A549 (cell line): Measurements from ENCODE around the gene ATP9A. TPM values are rescaled to one million over a fixed set of nuclear protein-coding genes. Genes with fewer than 3 reads are reported as not detected.

ENCODE experiments used
- ATAC-seq, 2 experiments: fragments of 200-7000 bp in 1 of 2; fragments of >200 bp in 1 of 2; cut with Nextera tagmentation in 1 of 2; cut with Tn5 transposase in 1 of 2; 3 replicates each; pipeline versions ENCODE4 v1.8.0 to v1.9.1; 2018 to 2020; ENCODE audit warnings: mild to moderate bottlenecking in 1 of 2, moderate library complexity in 1 of 2
- CTCF ChIA-PET: fragments of 300-600 bp; sonication (Branson Sonifier 250); formaldehyde crosslinking; extraction: SDS; loops from one replicate; lab custom pipeline; 2021; ENCODE audit warnings: antibody characterized with exemption, inconsistent platforms; lab: Yijun Ruan, JAX
- POLR2A ChIA-PET: fragments of 350-600 bp; formaldehyde crosslinking; extraction: SDS; loops from one replicate; lab custom pipeline; 2021; ENCODE audit warnings: antibody characterized with exemption, inconsistent platforms; lab: Yijun Ruan, JAX
- DNase-seq, 2 experiments: peaks; one replicate each; pipeline versions ENCODE4 v3.0.0 to v3.0.0-alpha.2; 2011 to 2016; ENCODE audit warnings: low read depth in 1 of 2, low spot score in 1 of 2
- FAIRE-seq: peaks from 2 replicates; lab custom pipeline; 2011; peaks lifted over from hg19 to GRCh38; lab: Jason Lieb, UNC
- H3K27ac ChIP-seq, 2 experiments: fragments of >200 bp; sonication (Bioruptor Twin); formaldehyde crosslinking; 3 replicates each; pipeline ENCODE4 v1.5.1; 2016 to 2017
- H3K4me1 ChIP-seq: fragments of >200 bp; sonication (Bioruptor Twin); formaldehyde crosslinking; 3 replicates; pipeline ENCODE4 v1.6.1; 2016
- H3K4me2 ChIP-seq: fragments of >200 bp; sonication (Bioruptor Twin); formaldehyde crosslinking; 3 replicates; pipeline ENCODE4 v1.6.1; 2016
- H3K4me3 ChIP-seq: fragments of >200 bp; sonication (Bioruptor Twin); formaldehyde crosslinking; 3 replicates; pipeline ENCODE4 v1.5.1; 2016
- H3K9me3 ChIP-seq: fragments of >200 bp; sonication (Bioruptor Twin); formaldehyde crosslinking; 3 replicates; pipeline ENCODE4 v1.6.1; 2016
- CBX2 ChIP-seq: fragments of 200-600 bp; sonication (generic); IDR thresholded peaks from 2 replicates; pipeline ENCODE4 v1.6.1; 2016; ENCODE audit warnings: low read depth, mild to moderate bottlenecking, borderline replicate concordance
- CBX8 ChIP-seq: fragments of 200-600 bp; sonication (generic); IDR thresholded peaks from 2 replicates; pipeline ENCODE4 v1.6.1; 2016
- CEBPB ChIP-seq, 2 experiments: fragments of >200 bp in 1 of 2; sonication (Bioruptor Twin) in 1 of 2; formaldehyde crosslinking in 1 of 2; IDR thresholded peaks; 2 replicates each; pipeline ENCODE4 v1.6.1; 2012 to 2016
- E2F6 ChIP-seq: IDR thresholded peaks from 2 replicates; pipeline ENCODE4 v1.6.1; 2012; ENCODE audit warnings: low read depth, borderline replicate concordance
- EHF ChIP-seq: fragments of 250-450 bp; sonication (Bioruptor Pico); IDR thresholded peaks from 2 replicates; pipeline ENCODE4 v1.5.0; 2020; ENCODE audit warnings: mild to moderate bottlenecking
- ELK1 ChIP-seq: fragments of 150-350 bp; IDR thresholded peaks from 2 replicates; pipeline ENCODE4 v1.6.1; 2014; ENCODE audit warnings: low read depth, mild to moderate bottlenecking, low read length
- EP300 ChIP-seq, 2 experiments: fragments of >200 bp; sonication (Bioruptor Twin); formaldehyde crosslinking; IDR thresholded peaks; 2 replicates in 1 of 2; 3 replicates in 1 of 2; pipeline ENCODE4 v1.6.1; 2016 to 2017
- FOSB ChIP-seq: fragments of 250-450 bp; sonication (Bioruptor Pico); IDR thresholded peaks from 2 replicates; pipeline ENCODE4 v1.5.0; 2020; ENCODE audit warnings: mild to moderate bottlenecking, moderate library complexity
- FOSL2 ChIP-seq, 2 experiments: fragments of 450-650 bp in 1 of 2; fragments of >200 bp in 1 of 2; sonication (Bioruptor Twin) in 1 of 2; formaldehyde crosslinking; IDR thresholded peaks; 2 replicates each; pipeline versions ENCODE4 v1.5.0 to v1.6.1; 2016 to 2020; ENCODE audit warnings: mild to moderate bottlenecking in 1 of 2, moderate library complexity in 1 of 2
- GATA3 ChIP-seq: IDR thresholded peaks from 2 replicates; pipeline ENCODE4 v1.6.1; 2012; ENCODE audit warnings: borderline replicate concordance
- HES2 ChIP-seq: fragments of >200 bp; sonication (Bioruptor Twin); formaldehyde crosslinking; IDR thresholded peaks from 2 replicates; pipeline ENCODE4 v1.6.1; 2016
- HMGXB4 ChIP-seq: fragments of 250-450 bp; sonication (Bioruptor Pico); IDR thresholded peaks from 2 replicates; pipeline ENCODE4 v1.5.0; 2021; ENCODE audit warnings: mild to moderate bottlenecking, moderate library complexity, borderline replicate concordance
- JUNB ChIP-seq: fragments of >200 bp; sonication (Bioruptor Twin); formaldehyde crosslinking; IDR thresholded peaks from 2 replicates; pipeline ENCODE4 v1.6.1; 2016
- KDM1A ChIP-seq: fragments of 200-600 bp; sonication (generic); IDR thresholded peaks from 2 replicates; pipeline ENCODE4 v1.6.1; 2016; ENCODE audit warnings: low read depth, mild to moderate bottlenecking
- MAFK ChIP-seq: fragments of 450-650 bp; IDR thresholded peaks from 2 replicates; pipeline ENCODE4 v1.6.1; 2014; ENCODE audit not compliant: partially characterized antibody
- MAX ChIP-seq: IDR thresholded peaks from 2 replicates; pipeline ENCODE4 v1.6.1; 2012
- MYC ChIP-seq: IDR thresholded peaks from 2 replicates; pipeline ENCODE4 v1.6.1; 2012; ENCODE audit warnings: mild to moderate bottlenecking, inconsistent platforms, low read length, improper control_type of control experiment, borderline replicate concordance
- NPAS2 ChIP-seq: fragments of 250-450 bp; sonication (Bioruptor Pico); IDR thresholded peaks from 2 replicates; pipeline ENCODE4 v1.8.0; 2022; ENCODE audit warnings: mild to moderate bottlenecking, moderate library complexity, borderline replicate concordance
- NR3C1 ChIP-seq: fragments of >200 bp; sonication (Bioruptor Twin); formaldehyde crosslinking; IDR thresholded peaks from 3 replicates; pipeline ENCODE4 v1.6.1; 2017
- RAD21 ChIP-seq, 2 experiments: fragments of >200 bp in 1 of 2; sonication (Bioruptor Twin) in 1 of 2; formaldehyde crosslinking in 1 of 2; IDR thresholded peaks in 1 of 2; conservative IDR thresholded peaks in 1 of 2; 2 replicates in 1 of 2; 3 replicates in 1 of 2; pipeline ENCODE4 v1.6.1; 2012 to 2018; ENCODE audit warnings: inconsistent platforms in 1 of 2
- RARB ChIP-seq: fragments of 250-450 bp; sonication (Bioruptor Pico); IDR thresholded peaks from 2 replicates; pipeline ENCODE4 v1.8.0; 2021; ENCODE audit warnings: mild to moderate bottlenecking, moderate library complexity
- SMC3 ChIP-seq: fragments of >200 bp; sonication (Bioruptor Twin); formaldehyde crosslinking; IDR thresholded peaks from 3 replicates; pipeline ENCODE4 v1.6.1; 2018; ENCODE audit warnings: inconsistent platforms
- SREBF2 ChIP-seq: fragments of 450-650 bp; IDR thresholded peaks from 2 replicates; pipeline ENCODE4 v1.6.1; 2014; ENCODE audit warnings: mild to moderate bottlenecking, moderate library complexity
- TFCP2L1 ChIP-seq: fragments of 250-450 bp; sonication (Bioruptor Pico); IDR thresholded peaks from 2 replicates; pipeline ENCODE4 v1.5.0; 2021; ENCODE audit warnings: mild to moderate bottlenecking
- USF2 ChIP-seq: fragments of 450-650 bp; IDR thresholded peaks from 2 replicates; pipeline ENCODE4 v1.6.1; 2014; ENCODE audit warnings: antibody characterized with exemption
- ZFP36 ChIP-seq: fragments of 450-650 bp; IDR thresholded peaks from 2 replicates; pipeline ENCODE4 v1.6.1; 2014; ENCODE audit warnings: borderline replicate concordance; ENCODE audit not compliant: partially characterized antibody
- WGBS: methylation state at CpG from one replicate; pipeline ENCODE4 v1.1.6; 2017; ENCODE audit errors: missing lambda C conversion rate; 5-methylcytosine and 5-hydroxymethylcytosine counted together
- polyA plus RNA-seq, 4 experiments: library from polyadenylated mRNA; depleted of rRNA in 3 of 4; stranded (reverse); fragments of >200 nt; fragmentation: RNase III in 1 of 4; extraction: RNeasy Plus Mini Kit Qiagen cat#74134 plus additional on column Dnase treatment in 1 of 4; gene quantifications; 2 replicates in 3 of 4; 3 replicates in 1 of 4; pipeline ENCODE4 v1.2.3, GENCODE V29; 2011 to 2017

Gene ATP9A
- polyA plus RNA-seq, 2 of the 4 experiments (the other 2 are of a cell fraction), result 9.9 to 23.6 TPM

GRCh38 chr20:51799401-51799860 lies 31.2 kb upstream of the ATP9A start:
- H3K4me3 ChIP-seq, result no peak overlapping the region
- ATAC-seq (no peak), FAIRE-seq (no peak), DNase-seq (no peak)
- POLR2A ChIA-PET, result interaction anchor here (1.4 kb wide), 1 partner anchor 32 kb away, joined by 4 read pairs; no protein-coding TSS in a partner anchor
- peaks cover 30% of the 10 kb centered on the region for H3K4me1 ChIP-seq
- no peak overlapping the region for H3K27ac ChIP-seq
- H3K9me3 ChIP-seq, result no peaks in the 10 kb centered on the region
- no peak for TF ChIP-seq ELK1
- no peak for TF ChIP-seq SMC3
- TF ChIP-seq FOSB (CRISPR knock-in tag), result no peak
- no peak for TF ChIP-seq MYC
- no peak for TF ChIP-seq HES2
- TF ChIP-seq CEBPB (IDR thresholded peaks at IDR 0.05), result no peak
- TF ChIP-seq MAX, result no peak
- TF ChIP-seq FOSL2 (IDR thresholded peaks at IDR 0.05), result no peak
- no peak for TF ChIP-seq FOSL2 (CRISPR knock-in tag; IDR thresholded peaks at IDR 0.05)
- TF ChIP-seq NPAS2 (CRISPR knock-in tag), result no peak
- TF ChIP-seq ZFP36, result no peak
- TF ChIP-seq SREBF2, result no peak
- no peak for TF ChIP-seq HMGXB4 (CRISPR knock-in tag)
- peak overlapping the region; percentile 92 for H3K4me2 ChIP-seq
- WGBS, result 71% methylated on average over 10 of the region's 10 CpGs
- CTCF ChIA-PET, result interaction anchor here (0.6 to 2.5 kb wide), 60 partner anchors 8 to 450 kb away, joined by 3 to 45 read pairs (median 5); no protein-coding TSS in a partner anchor

GRCh38 chr20:51797357-51798025 lies 29.3 kb upstream of the ATP9A start:
- no peak for ATAC-seq
- Histone ChIP-seq H3K4me1 (peaks cover 23% of the 10 kb centered on the region), H3K9me3 (no peaks in the 10 kb centered on the region), H3K4me3 (no peak overlapping the region), H3K4me2 (peak overlapping the region; percentile 45), H3K27ac (peak overlapping the region in 1 of 2 experiments; percentile 57; a peak in 3 of 6 replicates)
- TF ChIP-seq GATA3, result peak; percentile 78
- TF ChIP-seq EP300 (IDR thresholded peaks at IDR 0.05), result no peak
- 17% methylated on average over 3 of the region's 3 CpGs for WGBS
- POLR2A ChIA-PET, result no interaction called here
- FAIRE-seq, result no peak
- DNase-seq, result peak in 1 of 2 experiments; percentile 37
- CTCF ChIA-PET, result interaction anchor here (0.8 to 3.7 kb wide), 8 partner anchors 18 to 448 kb away, joined by 3 to 19 read pairs (median 4); no protein-coding TSS in a partner anchor

GRCh38 chr20:51796340-51796739 lies 28.1 kb upstream of the ATP9A start:
- Histone ChIP-seq H3K9me3 (no peaks in the 10 kb centered on the region), H3K4me1 (peaks cover 18% of the 10 kb centered on the region), H3K27ac (no peak overlapping the region), H3K4me3 (no peak overlapping the region), H3K4me2 (no peak overlapping the region)
- WGBS, result 85% methylated on average over 3 of the region's 3 CpGs
- DNase-seq, result no peak
- POLR2A ChIA-PET, result interaction anchor here (0.6 kb wide), 1 partner anchor 13 kb away, joined by 4 read pairs; no protein-coding TSS in a partner anchor
- no peak for ATAC-seq
- FAIRE-seq, result no peak
- CTCF ChIA-PET, result interaction anchor here (1.1 to 3.7 kb wide), 4 partner anchors 96 to 264 kb away, joined by 4 to 19 read pairs (median 6); no protein-coding TSS in a partner anchor
- no peak for TF ChIP-seq MYC
- no peak for TF ChIP-seq USF2
- no peak for TF ChIP-seq CBX8
- TF ChIP-seq ELK1, result no peak
- TF ChIP-seq JUNB, result no peak
- no peak for TF ChIP-seq RAD21 (conservative IDR thresholded peaks at IDR 0.05 in 1 of 2, IDR thresholded peaks at IDR 0.05 in 1 of 2)
- TF ChIP-seq EHF (CRISPR knock-in tag), result no peak
- TF ChIP-seq CBX2, result no peak
- TF ChIP-seq TFCP2L1 (CRISPR knock-in tag), result no peak
- no peak for TF ChIP-seq NR3C1
- no peak for TF ChIP-seq E2F6
- TF ChIP-seq RARB (CRISPR knock-in tag), result no peak
- TF ChIP-seq ZFP36, result no peak
- TF ChIP-seq EP300 (IDR thresholded peaks at IDR 0.05), result no peak
- no peak for TF ChIP-seq KDM1A
- no peak for TF ChIP-seq MAFK
